ENCODE measurements around the gene LLGL2.
A peak's percentile ranks its signal among the peaks of the same experiment; 100 is the strongest.
"Not testable (repeated sequence)": the region's sequence is repeated elsewhere in the genome, so short reads cannot be mapped to it uniquely, and the experiment has no call there.

The LLGL2 gene

DNA sequence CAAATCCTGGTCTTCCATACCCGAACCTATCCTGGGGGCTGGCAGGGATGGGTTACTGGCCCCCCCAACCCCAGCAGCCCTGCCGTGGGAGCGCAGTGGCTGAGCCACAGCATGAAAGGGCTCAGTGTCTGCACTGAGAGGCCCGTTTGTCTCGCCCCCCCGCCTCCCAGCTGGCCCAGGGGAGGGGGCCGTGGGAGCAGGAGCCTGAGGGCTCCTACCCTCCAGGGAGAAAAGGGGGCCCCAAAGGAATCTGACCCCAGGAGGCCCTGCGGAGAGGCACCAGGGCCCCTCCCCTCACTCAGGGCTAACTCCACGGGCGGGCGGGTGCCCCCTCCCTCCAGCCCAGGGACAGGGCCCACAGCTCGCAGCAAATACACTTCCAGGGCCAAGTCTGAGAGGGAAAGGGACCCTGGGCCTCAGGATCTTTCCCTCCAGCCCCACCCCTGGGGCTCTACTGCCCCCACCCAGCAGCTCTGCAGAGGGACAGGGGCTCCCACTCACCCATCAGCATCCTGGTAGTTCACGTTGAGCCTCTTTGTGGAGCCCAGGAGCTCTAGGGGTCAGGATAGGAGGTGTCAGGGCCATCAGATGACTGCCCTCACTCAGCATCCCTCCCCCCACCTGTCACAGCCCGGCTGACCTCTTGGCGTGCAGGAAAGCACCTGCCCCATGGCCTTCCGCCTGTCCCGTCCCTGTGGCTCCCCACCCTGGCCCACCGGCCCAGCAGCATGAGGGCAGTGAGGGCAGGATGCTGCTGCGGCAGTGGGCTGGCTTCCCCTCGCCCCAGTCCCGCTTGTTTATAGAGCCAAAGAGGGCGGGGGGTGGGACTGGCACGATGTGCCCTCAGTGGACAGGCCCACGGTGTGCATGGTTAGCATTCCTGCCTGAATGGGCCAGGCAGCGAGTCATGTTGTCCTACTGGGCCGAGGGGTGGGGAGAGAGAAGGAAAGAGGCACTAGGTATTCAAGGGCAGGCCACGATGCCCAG is 17.5 kb upstream of the LLGL2 start:
- no peak for DNase-seq

DNA sequence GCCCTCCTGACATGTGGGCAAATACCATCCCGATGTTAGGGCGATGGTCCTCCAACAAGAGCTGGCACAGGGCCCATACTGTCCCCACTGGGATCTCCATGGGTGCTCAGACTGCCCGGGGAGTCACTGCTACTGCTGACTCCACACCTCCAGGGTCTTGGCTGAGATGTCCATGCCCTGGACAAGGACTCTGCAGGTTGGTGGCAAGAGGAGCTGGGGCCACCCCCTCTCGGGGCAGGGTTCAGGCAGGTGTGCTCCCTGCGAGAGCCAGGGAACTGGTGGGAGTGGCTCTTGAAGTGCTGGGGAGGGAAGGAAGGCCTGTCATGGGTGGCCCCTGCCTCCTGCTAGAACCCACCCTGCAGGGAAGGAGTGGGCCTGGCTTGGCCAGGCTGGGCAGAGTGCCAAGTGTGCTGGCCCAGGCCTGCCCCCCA is 16.6 kb upstream of the LLGL2 start:
- no peak for DNase-seq

DNA sequence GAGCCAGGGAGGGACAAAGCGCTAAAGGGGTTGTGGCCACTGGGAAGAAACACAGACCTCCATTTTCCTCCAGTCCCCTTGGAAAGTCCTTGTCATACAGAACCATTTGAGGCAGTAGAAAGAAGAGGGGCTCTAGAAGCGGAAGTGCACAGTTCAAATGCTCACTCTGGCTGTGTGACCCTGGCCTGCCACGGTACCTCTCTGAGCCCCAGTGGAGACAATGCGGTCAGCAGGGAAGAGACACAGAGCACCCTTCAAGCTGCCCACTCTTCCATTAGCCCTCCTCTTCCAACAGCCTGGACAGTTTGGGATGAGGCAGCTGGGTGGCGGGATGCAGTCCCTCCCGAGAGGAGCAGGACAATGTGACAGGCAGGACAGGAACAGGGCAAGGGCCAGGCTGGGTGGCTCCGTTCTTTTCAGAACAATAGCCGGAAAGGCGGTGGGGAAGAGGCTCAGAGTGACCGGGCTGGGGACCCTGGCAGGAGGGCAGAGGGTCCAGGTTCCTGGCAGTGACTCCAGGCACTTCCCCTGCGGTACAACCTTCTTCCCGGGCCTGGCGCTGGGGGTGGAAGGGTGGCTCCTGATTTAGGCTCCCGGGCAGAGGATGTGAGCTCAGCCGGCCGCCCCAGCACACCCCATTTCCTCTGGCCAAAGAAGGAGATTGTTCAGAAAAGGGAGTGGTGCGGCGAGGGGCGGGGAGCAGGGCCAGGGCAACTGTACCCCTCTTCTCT is 15.8 kb upstream of the LLGL2 start:
- no peak for DNase-seq

DNA sequence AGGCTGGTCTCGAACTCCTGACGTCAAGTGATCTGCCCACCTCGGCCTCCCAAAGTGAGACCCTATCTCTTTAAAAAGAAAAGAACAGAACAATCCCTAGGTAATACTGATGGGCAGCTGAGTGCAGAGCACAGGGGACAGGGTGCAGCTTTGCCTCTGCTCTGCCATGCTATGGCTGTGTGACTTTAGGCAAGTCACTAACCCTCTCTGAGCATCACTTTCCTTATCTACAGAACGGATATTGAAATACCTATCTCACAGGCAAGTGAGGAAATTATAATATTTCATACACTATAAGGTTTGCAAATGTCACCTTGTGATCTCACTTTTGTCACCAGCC is 14.3 kb upstream of the LLGL2 start:
- DNase-seq, result no peak

DNA sequence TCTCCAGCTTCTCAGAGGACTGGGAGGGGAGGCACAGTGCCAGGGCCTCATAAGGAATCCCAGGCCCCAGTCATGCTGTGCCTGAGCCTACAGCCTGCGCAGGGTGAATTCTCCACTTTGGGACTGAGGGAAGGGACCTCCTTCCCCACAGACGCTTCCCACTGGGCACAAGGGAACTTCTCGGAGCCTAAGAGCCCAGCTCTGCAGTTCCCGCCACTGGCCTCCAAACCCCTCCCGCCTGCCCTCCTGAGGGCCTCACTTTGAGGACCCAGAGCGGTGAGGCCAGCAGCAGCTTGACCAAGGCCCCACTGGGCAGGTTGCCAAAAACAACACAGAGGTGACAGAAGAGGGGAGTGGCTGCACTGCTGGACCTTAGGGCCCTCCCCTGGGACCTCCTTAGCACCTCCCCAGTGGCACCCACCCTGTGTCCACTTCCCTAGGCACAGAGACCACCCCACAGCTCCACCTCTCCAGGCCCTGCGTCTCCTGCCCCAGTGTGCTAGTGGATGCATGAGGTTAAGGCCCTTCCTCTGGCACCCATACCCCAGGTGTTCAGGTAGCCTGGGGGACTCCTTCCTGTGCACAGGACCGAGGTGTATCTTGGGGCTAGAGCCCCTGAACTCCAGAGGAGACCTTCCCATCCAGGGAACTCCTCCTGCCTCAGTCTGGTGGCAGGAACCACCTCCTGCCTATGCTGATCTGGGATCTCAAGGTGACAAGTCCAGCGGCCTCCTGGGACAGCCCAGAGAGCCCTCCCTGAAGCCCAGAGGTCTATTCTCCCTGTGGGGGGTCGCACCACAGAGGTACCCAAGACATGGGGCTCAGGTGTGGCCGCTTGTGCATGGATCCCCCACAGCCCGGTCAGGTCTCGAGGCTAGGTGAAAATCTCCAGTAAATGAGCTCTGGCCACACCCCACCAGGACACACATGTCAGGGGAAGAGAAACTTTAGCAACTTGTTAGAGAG is 13.6 kb upstream of the LLGL2 start:
- peak; percentile 44 for DNase-seq

DNA sequence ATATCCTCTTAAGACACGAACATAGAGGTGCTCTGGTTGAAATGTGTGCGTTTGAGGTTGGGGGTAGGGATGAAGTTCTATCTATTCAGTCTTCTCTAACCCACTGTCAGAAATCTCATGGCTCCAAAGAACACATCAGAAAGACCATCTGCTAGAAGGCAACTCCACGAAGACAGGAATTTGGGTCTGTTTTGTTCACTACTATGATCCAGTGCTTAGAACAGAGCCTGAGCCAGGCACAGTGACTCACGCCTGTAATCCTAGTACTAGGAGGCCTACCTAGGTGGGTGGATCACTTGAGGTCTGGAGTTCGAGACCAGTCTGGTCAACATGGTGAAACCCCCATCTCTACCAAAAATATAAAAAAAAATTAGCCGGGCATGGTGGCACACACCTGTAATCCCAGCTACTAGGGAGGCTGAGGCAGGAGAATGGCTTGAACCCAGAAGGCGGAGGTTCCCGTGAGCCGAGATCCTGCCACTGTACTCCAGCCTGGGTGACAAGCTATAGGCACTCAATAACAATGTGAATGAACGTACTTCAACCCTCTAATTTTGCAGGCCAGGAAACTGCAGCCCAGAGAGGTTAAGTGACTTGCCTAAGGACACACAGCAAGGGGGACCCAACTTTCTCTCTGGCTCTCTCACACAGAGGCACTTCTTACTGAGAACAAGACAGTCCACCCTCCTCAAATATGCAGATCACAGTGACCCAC is 12.4 kb upstream of the LLGL2 start:
- no peak for DNase-seq

DNA sequence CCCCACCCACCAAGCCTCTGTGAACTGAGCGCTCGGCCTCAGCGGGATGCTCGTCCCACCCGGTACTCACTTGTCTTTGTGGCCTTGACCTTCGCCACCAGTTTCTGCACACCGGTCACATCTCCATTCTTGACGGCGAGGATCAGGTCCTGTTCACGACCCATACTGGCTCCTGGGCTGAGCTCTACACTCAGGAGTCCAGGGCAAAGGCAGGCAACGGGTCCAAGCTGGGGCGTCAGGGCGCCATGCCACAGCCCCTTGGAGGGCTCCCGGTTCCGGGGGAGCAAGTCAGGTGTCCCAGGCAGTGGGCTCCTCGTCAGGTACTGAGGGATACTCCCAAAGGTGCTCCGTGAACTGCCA is 11.9 kb upstream of the LLGL2 start:
- no peak for DNase-seq

DNA sequence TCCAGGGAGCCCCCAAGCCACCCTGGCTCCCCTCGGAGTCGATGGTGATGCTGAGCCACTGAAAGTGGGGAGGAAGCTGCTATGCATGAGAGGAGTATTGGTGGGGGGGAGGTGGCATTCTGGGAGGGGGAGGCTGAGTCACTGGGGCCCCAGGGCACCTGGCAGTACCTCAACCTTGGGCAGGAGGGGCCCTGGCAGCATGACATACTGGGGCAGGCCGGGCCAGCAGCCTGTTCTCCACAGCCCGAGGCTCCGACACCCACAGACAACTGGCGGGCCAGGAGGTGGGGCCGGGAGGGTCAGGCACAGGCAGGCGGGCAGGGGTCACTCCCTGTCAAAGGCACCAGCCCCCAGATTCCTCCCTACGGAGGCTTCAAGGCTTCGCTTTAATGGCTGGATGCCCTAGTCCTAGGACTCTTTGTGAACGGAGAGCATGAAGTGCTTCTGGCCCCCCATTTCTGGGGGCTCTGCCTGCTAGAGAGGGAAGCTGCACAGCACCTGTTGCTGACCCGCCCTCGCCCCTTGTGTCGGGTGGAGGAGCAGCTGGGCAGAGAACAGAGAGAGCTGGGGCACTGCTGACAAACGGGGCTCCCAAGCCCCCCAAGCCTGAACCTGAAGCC is 11.1 kb upstream of the LLGL2 start:
- DNase-seq, result no peak

DNA sequence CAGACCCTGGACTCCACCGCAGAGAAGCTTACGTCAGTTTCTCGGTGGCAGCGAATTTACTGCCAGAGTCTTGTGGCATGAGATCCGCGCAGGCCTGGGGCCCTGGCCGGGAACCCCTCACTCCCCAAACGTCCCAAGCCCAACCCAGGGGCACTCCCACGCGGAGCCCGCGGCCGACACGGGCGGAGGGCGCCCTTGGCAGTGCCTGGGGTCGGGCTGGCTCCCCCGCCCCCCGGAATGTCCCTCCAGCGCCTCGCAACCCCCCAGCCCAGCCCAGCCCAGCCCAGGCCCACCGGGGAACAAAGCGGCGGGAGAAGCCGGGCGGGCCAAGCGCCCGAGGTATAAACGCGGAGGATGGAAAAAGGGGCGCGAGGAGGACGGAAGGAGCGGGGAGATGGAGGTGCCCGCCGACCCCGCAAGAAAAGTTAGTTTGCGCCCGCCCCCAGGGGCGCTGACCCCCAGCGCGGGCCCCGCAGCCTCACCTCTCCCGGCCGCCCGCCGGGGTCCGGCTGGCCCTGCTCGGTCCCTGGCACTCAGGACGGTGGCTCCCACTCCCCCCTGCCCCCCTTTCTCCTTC is 10.5 kb upstream of the LLGL2 start:
- DNase-seq, result no peak

DNA sequence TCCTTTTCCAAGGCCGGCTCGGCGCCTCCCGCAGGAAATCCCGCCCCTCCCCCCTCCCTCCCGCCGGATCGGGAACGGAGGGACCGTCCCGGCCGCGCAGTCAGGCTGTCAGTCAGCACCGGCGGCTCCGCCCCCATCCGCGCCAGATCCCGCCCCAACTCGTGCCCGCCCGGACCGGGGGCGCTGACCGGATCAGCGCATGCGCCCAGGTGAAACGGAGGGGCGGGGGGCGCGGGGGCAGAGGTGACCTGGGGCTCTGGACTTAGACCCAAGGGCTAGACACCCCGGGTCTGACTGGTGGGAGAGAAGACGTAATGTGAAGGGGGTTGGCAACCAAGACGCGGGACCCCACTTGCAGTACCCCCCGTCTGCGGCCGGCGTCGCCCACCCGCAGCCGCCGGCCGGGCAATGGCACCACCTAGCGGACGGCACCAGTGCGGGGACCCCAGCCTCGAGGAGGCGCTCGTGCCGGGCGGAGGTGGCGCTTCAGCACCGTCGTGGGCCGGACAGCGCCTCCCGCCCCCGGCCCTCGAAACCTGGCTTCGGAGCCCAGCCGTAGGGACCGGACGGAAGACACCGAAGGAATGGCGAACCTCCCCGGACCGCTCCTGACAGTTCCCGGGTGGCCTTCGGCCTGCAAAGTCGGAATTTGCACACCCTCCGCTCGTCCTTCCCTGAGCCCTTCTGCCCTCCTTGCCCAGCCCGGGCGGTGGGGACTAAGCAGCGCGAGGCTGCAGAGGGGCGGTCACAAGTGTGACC is 9.8 kb upstream of the LLGL2 start, which contains the start of gene CASKIN2:
CASKIN2 (minus strand) TSS at position 42 of the 759 bp plus-strand sequence. CDS start 1,733 bp downstream, outside the sequence.
- DNase-seq, result peak; percentile 84

DNA sequence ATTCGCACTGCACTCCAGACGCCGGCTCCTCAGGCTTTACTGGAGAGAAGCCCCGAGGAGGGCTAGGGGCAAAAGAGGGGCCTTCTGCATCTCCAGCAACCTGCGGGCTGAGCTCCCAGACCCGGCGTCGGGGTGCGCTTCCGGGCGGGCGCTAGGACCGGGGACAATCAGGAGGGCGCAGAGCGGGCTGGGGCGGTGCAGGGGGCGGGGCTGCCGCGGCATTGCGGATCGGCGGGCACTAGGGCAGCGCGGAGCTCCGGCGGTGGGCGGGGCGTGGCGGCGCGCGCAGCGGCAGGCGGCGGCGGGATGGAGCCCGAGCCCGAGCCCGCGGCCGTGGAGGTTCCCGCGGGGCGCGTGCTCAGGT is 9.3 kb upstream of the LLGL2 start, which contains the start of gene TSEN54:
TSEN54 (plus strand) TSS at position 274 of the 364 bp plus-strand sequence; CDS start at position 307, 33 bp downstream.
- peak; percentile 72 for DNase-seq

DNA sequence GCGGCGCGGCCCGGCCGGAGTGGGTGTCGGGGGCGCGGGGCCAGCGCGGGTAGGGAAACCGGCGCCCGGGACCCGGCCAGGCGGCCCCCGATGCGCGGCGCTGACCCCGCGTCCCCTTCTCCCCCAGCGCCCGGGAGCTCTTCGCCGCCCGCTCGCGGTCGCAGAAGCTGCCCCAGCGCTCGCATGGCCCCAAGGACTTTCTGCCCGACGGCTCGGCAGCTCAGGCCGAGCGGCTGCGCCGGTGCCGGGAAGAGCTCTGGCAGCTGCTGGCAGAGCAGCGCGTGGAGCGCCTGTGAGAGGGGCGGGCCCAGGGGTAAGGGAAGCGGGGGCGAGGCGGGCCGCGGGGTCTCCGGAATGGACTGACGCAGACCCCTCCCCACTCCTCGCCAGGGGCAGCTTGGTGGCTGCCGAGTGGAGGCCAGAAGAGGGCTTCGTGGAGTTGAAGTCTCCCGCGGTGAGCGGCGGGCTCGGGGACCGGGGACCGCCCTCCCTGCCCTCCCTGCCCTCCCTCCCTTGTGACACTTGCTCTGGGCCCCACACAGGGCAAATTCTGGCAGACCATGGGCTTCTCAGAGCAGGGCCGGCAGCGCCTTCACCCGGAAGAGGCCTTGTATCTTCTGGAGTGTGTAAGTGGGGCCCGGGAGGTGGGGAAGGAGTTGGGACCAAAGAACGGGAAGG is 8.7 kb upstream of the LLGL2 start:
- DNase-seq, result peak; percentile 12

DNA sequence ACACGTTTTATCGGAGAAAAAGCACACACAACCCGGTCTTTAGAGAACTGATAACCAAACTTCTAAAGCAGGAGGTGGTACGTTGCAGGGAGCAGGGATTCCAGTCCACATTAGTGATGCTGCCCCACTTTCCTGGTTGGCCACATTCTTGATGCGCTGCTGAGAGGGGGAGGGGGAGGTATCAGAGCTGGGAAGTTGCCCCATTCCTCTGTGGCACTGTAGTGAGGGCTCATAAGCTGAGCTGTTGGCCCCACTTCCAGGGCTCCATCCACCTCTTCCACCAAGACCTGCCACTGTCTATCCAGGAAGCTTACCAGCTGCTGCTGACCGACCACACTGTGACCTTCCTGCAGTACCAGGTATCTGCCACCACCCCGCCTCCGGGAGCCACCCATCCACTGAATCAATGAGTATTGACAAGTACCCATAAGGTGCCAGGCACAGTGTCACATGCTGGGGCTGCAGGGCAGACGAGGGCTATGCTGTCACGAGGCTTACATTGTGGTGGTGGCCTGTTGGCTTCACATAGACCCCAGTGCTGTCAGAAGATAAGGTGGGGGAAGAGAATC is 8.1 kb upstream of the LLGL2 start:
- DNase-seq, result no peak

DNA sequence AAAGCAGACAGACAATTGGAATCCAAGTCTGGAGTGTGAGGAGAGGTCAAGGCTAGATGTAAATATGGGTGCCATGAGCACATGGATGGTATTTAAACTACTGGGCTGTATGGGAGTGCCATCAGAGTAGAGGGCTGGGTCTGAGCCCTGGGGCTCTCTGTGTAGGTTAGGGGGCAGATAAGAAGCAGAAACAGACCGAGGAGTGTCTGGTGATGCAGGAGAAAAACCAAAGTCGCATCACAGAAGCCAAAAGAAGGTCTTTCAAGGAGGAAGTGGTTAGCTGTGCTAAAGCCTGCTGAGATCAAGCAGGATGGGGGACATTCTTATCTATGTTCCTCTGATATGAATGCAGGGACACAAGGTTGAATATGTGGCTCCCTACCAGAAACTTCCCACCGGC is 7.3 kb upstream of the LLGL2 start:
- DNase-seq, result no peak

DNA sequence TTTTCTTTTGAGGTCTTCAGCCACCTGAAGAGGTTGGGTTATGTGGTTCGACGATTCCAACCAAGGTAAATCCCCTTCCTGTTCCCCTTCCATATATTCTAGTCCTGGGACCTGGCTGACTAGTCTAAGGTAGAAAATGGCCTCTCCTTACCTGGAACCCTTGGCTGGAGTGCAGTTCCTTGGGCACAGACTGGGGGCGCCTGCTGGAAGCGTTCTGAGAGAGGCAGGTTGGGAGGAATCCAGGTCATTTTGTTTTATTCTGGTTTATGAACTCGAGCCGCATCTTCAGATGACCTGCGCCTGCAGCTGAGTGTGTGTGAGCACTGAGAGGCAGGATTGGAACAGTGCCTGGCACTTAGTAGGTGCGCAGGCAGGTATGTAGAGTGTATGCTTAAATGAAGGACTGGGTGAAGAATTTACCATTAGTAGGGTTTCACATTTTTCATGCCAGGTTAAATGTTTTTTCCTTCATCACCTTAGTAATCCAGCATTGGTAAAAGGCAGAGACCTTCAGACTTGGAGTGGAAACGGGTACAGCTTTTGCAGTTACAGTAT is 6.4 kb upstream of the LLGL2 start:
- DNase-seq, result no peak

DNA sequence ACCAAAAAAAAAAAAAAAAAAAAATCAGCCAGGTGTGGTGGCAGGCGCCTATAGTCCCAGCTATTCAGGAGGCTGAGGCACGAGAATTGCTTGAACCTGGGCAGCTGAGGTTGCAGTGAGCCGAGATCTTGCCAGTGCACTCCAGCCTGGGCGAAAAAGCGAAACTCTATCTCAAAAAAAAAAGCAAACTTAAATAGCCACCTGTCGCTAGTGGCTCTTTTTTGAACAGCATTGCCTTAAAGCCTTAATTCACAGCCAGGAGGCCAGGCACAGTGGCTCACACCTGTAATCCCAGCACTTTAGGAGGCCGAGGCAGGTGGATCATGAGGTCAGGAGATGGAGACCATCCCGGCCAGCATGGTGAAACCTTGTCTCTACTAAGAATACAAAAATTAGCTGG is 5.1 kb upstream of the LLGL2 start:
- not testable (repeated sequence) for DNase-seq

DNA sequence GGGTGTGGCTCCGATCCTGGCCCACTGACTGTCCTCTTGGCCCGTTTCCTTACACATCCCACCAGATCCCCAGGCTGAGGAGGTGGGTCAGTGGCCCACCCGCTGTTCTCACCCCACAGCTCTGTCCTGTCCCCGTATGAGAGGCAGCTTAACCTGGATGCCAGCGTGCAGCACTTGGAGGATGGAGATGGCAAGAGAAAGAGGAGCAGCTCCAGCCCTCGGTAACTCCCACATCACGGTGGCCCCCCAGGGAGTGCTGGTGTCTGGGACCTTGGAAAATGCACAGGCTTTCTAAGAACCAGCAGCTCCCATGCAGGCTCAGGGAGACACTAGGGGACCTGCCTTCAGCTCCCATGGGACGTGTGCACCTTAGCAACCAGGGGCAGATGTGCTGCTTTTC is 4.2 kb upstream of the LLGL2 start:
- no peak for DNase-seq

DNA sequence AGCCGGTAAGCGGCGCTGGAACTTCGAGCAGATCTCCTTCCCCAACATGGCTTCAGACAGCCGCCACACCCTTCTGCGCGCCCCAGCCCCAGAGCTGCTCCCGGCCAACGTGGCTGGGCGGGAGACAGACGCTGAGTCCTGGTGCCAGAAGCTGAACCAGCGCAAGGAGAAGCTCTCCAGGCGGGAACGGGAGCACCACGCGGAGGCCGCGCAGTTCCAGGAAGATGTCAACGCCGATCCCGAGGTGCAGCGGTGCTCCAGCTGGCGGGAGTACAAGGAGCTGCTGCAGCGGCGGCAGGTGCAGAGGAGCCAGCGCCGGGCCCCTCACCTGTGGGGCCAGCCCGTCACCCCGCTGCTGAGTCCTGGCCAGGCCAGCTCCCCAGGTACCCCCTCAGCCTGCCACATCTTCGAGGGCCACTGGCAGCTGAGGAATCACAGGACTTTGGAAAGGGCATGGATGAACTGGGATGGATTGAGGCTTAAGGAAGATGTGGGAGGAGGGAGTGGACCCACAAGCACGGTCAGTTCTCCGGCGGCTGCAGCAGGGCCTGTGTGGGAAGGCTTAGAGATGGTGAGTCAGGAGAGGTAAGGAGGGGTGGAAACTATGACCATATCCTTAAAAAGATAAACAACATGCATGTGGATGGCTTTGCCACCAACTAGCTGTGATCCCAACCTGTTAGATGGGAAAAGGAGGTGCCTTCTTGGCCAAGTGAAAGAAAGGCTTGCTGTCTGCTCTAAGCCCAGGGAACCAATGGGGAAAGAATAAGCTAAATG is 3.4 kb upstream of the LLGL2 start:
- no peak for DNase-seq
